ENCODE results near the gene SDF2.
"Not testable (repeated sequence)": the region's sequence is repeated elsewhere in the genome, so short reads cannot be mapped to it uniquely, and the experiment has no call there.

Gene SDF2

GRCh38 chr17:28624148-28624547 lies 37.6 kb downstream of the SDF2 start:
- DNase-seq = no peak

- DNase-seq = no peak
These were observed 38.0 kb downstream of the SDF2 start for GRCh38 chr17:28623696-28624095.

- no peak for DNase-seq
These were observed 39.5 kb downstream of the SDF2 start for GRCh38 chr17:28622186-28622585.

- DNase-seq = no peak
These were observed 41.7 kb downstream of the SDF2 start for GRCh38 chr17:28620010-28620409.

GRCh38 chr17:28618464-28618863 lies 43.2 kb downstream of the SDF2 start:
- no peak for DNase-seq

GRCh38 chr17:28616281-28616680 lies 45.4 kb downstream of the SDF2 start:
- no peak for DNase-seq

- DNase-seq = no peak
These were observed 46.3 kb downstream of the SDF2 start for GRCh38 chr17:28615260-28615940.

GRCh38 chr17:28613931-28614381 lies 47.8 kb downstream of the SDF2 start, which contains the start of gene RSKR:
Gene RSKR (minus strand): TSS chr17:28614185. CDS start chr17:28614161, 24 bp downstream.
- no peak for DNase-seq

- peak; percentile 52 for DNase-seq
These were observed 48.5 kb downstream of the SDF2 start for GRCh38 chr17:28612936-28613872.

GRCh38 chr17:28612531-28612930 lies 49.2 kb downstream of the SDF2 start:
- DNase-seq = no peak

GRCh38 chr17:28610376-28610775 lies 51.3 kb downstream of the SDF2 start:
- no peak for DNase-seq

GRCh38 chr17:28604031-28604430 lies 57.7 kb downstream of the SDF2 start:
- not testable (repeated sequence) for DNase-seq

- peak; percentile 70 for DNase-seq
These were observed 62.2 kb downstream of the SDF2 start for GRCh38 chr17:28599311-28600184.

GRCh38 chr17:28598799-28599310 lies 62.9 kb downstream of the SDF2 start, which contains the start of gene SPAG5:
Gene SPAG5 (minus strand): TSS chr17:28599025. CDS start chr17:28598946, 79 bp downstream.
- DNase-seq = peak; percentile 95

GRCh38 chr17:28598389-28598788 lies 63.3 kb downstream of the SDF2 start:
- DNase-seq = no peak

Measured in CD4-positive, alpha-beta T cell treated with Interleukin-21 for 1 hour (primary cell).